Liver (tissue), 3 donors: ENCODE data around the gene IPMK.

Source experiments
- CTCF ChIP-seq: fragments of 150-350 bp; IDR thresholded peaks from 2 replicates; pipeline ENCODE4 v1.5.1; 2017; ENCODE audit warnings: improper control_type of control experiment, low read depth, low read length; ENCODE audit not compliant: missing input control
- GABPA ChIP-seq, 2 donors: IDR thresholded peaks in 1 of 2; conservative IDR thresholded peaks in 1 of 2; 2 replicates each; pipeline ENCODE4 v1.6.1; 2016; ENCODE audit warnings: antibody characterized with exemption in 2 of 2, mild to moderate bottlenecking in 1 of 2, moderate library complexity in 1 of 2
- MAX ChIP-seq: IDR thresholded peaks from 2 replicates; pipeline ENCODE4 v1.6.1; 2016; ENCODE audit warnings: antibody characterized with exemption
- RAD21 ChIP-seq, 2 donors: IDR thresholded peaks; 2 replicates each; pipeline ENCODE4 v1.6.1; 2016; ENCODE audit warnings: antibody characterized with exemption in 2 of 2, mild to moderate bottlenecking in 2 of 2
- REST ChIP-seq: IDR thresholded peaks from 2 replicates; pipeline ENCODE4 v1.6.1; 2016; ENCODE audit warnings: antibody characterized with exemption, mild to moderate bottlenecking
- SP1 ChIP-seq: IDR thresholded peaks from 2 replicates; pipeline ENCODE4 v1.6.1; 2018; ENCODE audit warnings: antibody characterized with exemption, mild to moderate bottlenecking
- donor health status: healthy.
- donor health status: healthy.

GRCh38 chr10:58164517-58164916 lies 103.2 kb downstream of the IPMK start:
- no peak for TF ChIP-seq SP1
- no peak for TF ChIP-seq CTCF
- TF ChIP-seq REST: no peak
- TF ChIP-seq GABPA (IDR thresholded peaks at IDR 0.05 in 1 of 2, conservative IDR thresholded peaks at IDR 0.05 in 1 of 2): no peak
- TF ChIP-seq RAD21 (IDR thresholded peaks at IDR 0.05): no peak
- no peak for TF ChIP-seq MAX
